Gastroesophageal sphincter (tissue), 3 donors: ENCODE measurements around the gene CCDC187.

ENCODE experiments used
- POLR2A ChIP-seq, 2 donors: fragments of 450-650 bp; IDR thresholded peaks; one replicate each; pipeline ENCODE4 v1.6.1; 2017; ENCODE audit warnings: antibody characterized with exemption in 2 of 2, mild to moderate bottlenecking in 2 of 2, moderate library complexity in 1 of 2
- TF ChIP-seq, protein P1 (sequence below), 4 experiments: fragments of 200-600 bp in 2 of 4; fragments of 450-650 bp in 2 of 4; sonication (generic) in 1 of 4; IDR thresholded peaks; one replicate each; pipeline ENCODE4 v1.5.1; 2017 to 2019; ENCODE audit warnings: antibody characterized with exemption in 4 of 4, mild to moderate bottlenecking in 2 of 4, moderate library complexity in 2 of 4

DNA sequence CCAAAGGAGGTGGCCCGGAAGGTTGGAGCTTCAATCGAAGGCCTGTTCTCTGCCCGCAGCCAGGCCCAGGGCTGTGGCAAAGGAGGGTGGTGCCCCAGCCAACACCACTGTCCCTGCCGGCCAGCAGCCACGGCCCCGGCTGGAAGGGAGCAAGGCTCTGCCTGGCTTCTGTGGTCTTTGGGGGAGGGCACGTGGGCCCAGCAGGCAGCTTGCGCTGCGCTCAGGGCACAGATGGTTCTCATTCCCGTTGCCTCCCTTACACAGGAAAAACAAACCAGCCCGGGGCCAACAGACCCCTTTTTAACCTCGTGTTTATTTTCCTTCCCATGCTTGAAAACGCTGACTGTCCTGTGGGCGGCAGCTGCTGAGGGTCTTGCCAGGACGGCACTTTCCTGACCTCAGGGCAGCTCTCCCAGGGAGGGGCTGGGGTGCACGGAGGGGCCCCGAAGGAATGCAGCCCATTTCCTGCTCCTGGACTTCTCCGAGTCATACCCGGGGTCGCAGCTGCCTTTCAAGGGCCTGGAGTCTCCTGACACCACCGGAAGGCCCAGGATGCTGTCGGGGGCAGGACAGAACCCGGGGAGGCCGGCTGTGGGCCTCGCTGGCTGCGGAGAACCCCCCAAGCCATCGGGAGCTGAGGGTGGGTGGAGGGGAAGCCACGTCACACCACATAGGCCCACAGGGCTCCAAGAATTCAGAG lies 22.3 kb upstream of the CCDC187 start:
- TF ChIP-seq, protein P1, sequence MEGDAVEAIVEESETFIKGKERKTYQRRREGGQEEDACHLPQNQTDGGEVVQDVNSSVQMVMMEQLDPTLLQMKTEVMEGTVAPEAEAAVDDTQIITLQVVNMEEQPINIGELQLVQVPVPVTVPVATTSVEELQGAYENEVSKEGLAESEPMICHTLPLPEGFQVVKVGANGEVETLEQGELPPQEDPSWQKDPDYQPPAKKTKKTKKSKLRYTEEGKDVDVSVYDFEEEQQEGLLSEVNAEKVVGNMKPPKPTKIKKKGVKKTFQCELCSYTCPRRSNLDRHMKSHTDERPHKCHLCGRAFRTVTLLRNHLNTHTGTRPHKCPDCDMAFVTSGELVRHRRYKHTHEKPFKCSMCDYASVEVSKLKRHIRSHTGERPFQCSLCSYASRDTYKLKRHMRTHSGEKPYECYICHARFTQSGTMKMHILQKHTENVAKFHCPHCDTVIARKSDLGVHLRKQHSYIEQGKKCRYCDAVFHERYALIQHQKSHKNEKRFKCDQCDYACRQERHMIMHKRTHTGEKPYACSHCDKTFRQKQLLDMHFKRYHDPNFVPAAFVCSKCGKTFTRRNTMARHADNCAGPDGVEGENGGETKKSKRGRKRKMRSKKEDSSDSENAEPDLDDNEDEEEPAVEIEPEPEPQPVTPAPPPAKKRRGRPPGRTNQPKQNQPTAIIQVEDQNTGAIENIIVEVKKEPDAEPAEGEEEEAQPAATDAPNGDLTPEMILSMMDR (IDR thresholded peaks at IDR 0.05) = no peak
- TF ChIP-seq POLR2A (IDR thresholded peaks at IDR 0.05) = no peak
